Measurements from ENCODE around the gene TRPV5.

The TRPV5 gene

GRCh38 chr7:142941541-142941940, 8.0 kb upstream of the TRPV5 start:
- no peak for DNase-seq (ENCODE audit: extremely low spot score, insufficient read length, low read depth)
- no peak for FAIRE-seq

GRCh38 chr7:142940966-142941535, 7.5 kb upstream of the TRPV5 start:
- DNase-seq (ENCODE audit: extremely low spot score, insufficient read length, low read depth) = no peak

DNA sequence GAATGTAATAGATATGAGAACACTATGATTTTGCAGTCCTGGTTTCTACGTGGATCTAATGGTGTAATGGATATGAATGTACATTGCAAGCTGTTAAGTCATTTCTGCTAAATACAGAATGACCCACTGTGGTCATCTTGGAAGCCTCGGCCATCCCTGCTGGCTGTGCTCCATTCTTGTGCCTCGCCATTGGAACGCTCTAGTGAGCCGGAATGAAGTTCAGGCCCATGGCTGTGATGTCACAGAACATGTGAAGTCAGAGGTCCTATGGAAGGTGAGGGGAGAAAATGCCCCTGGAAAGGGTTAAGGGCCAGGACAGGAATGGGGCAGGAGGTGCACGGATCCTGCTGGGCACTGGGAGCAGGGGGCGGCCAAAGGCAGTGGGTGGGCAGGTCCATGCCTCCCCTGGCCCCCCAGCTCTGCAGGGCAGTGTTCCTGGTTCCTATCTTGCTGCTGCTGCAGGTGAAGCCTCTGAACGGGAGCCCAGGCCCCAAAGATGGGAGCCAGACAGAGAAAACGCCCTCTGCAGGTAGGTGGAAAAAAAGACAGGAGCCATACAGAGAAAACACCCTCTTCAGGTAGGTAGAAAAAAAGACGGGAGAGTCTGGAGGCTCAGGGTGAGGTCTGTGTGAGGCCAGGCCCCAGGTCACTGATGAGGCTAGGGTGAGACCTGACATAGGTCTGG, 5.8 kb upstream of the TRPV5 start, which contains the start of gene LLCFC1:
LLCFC1 (plus strand) TSS at position 259 of the 685 bp plus-strand sequence; CDS start at position 397, 138 bp downstream.
- FAIRE-seq = no peak
- peak; percentile 23 for DNase-seq (ENCODE audit: extremely low spot score, insufficient read length, low read depth)

More at GRCh38 chr7:142940966-142941535, 7.5 kb upstream of the TRPV5 start:
- no peak for FAIRE-seq

GRCh38 chr7:142938611-142939010, 5.1 kb upstream of the TRPV5 start:
- DNase-seq (ENCODE audit: extremely low spot score, insufficient read length, low read depth) (no peak), FAIRE-seq (no peak)

GRCh38 chr7:142935941-142936565, 2.5 kb upstream of the TRPV5 start:
- DNase-seq (ENCODE audit: extremely low spot score, insufficient read length, low read depth) (no peak), FAIRE-seq (no peak)

- FAIRE-seq (no peak), DNase-seq (ENCODE audit: extremely low spot score, insufficient read length, low read depth) (no peak)
Observed at GRCh38 chr7:142934056-142934455, 510 bp upstream of the TRPV5 start.

DNA sequence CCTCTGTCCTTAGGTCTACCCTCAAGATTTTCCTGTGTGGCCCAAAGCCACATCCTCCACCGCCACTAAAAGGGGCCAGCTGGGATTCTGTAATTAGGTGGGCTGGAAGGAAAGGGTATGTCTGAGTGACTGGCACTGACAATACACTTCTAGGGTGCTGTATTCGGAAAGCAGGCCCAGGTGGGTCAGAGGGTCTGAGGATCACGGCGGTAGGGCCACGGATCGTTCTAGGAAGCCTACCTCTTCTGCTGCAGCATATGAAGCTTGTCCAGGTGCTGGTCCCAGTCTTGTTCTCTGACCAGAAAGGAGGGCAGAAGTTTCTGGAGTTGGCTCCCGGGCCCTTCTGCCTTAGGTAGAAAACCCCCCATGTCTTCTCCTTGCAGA, 462 bp downstream of the TRPV5 start:
- DNase-seq (ENCODE audit: extremely low spot score, insufficient read length, low read depth) (no peak), FAIRE-seq (no peak)

DNA sequence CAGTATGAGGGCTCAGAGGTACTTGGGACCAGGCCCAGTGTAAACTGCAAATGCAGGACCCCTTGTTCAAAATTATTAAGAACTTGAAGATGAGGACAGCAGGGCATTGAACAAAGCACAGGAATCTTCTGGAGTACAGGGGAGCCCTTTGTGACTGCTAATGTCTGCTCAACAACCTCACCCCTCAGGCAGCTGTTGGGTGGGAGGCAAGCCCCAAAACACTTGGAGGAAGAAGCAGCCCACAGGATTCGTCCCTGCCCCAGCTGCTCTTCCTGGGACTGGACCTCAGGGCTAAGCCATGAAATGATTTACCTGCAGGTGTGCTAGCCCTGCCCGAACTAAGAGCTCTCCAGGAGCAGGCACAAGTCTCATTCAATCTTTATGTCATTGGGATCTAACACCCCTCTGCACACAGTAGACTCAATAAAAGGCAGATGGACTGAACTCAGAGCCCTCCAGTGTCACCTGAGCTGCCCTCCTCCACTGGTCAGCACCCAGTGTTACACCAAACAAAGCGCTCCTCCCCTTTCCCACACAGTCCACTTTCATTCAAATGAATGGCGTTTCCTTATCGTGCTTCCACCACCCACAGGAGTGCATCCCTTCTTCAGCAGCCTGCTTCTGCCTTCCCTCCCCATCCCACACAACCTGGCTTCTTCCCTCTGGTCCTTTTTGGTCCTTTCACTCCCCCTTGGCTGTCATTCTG, 1.0 kb downstream of the TRPV5 start:
- no peak for FAIRE-seq
- no peak for DNase-seq (ENCODE audit: extremely low spot score, insufficient read length, low read depth)

DNA sequence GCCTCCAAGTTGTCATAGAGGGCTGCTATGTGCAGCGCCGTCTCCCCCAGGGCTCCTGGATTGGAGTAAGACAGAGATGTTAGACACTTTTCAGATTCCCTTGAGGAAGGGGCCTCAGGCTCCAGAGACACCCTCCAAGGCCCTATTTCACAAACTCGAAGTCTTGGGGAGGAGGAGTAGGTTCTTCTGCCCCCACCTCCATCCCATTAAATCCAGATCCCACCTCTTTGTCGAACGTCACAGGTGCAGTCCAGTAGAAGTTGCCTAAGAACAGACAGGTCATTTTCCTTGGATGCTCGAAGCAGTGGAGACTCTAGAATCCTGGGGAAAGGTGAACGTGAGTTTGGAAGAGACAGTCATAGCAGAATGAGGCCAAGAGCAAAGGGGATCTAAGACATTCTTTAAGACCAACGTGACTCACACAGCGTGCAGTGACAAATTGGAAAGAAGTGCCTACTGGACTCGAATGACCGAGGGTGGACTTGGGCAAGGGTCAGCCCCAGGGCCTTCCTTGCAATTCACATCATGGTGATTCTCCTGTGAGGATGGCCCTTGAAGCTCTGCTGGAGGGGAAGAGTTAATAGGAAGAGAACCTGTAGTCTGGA, 3.3 kb downstream of the TRPV5 start:
- FAIRE-seq (no peak), DNase-seq (ENCODE audit: extremely low spot score, insufficient read length, low read depth) (no peak)

GRCh38 chr7:142927949-142928348, 5.6 kb downstream of the TRPV5 start:
- no peak for DNase-seq (ENCODE audit: extremely low spot score, insufficient read length, low read depth)
- FAIRE-seq = no peak

GRCh38 chr7:142927085-142927745, 6.3 kb downstream of the TRPV5 start:
- DNase-seq (ENCODE audit: extremely low spot score, insufficient read length, low read depth) = no peak
- no peak for FAIRE-seq

DNA sequence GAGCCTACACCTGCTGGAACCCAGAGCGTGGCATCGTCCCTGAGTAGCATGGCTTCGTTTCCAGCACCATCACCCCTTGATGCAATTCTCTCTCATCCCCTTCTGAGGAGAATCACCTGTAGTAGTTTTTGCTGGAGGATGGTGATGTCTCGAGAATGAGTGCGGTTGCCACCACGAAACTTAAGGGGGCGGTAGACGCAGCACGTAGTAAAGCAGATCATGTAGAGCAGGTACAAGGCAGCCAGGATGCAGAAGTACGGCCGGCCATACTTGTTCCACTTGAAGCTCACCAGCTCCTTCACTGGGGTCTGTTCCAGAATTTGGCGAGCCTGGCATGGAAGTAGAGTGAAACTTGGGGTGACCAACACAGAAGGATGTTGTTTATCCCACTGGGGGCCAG, 8.1 kb downstream of the TRPV5 start:
- no peak for FAIRE-seq
- no peak for DNase-seq (ENCODE audit: extremely low spot score, insufficient read length, low read depth)

GRCh38 chr7:142923391-142923790, 10.2 kb downstream of the TRPV5 start:
- FAIRE-seq (no peak), DNase-seq (ENCODE audit: extremely low spot score, insufficient read length, low read depth) (no peak)

- DNase-seq (ENCODE audit: extremely low spot score, insufficient read length, low read depth) (no peak), FAIRE-seq (no peak)
Observed at GRCh38 chr7:142919656-142920055, 13.9 kb downstream of the TRPV5 start.

- DNase-seq (ENCODE audit: extremely low spot score, insufficient read length, low read depth) = no peak
- FAIRE-seq = no peak
Observed at GRCh38 chr7:142918901-142919300, 14.6 kb downstream of the TRPV5 start.

- no peak for DNase-seq (ENCODE audit: extremely low spot score, insufficient read length, low read depth)
- FAIRE-seq = no peak
Observed at GRCh38 chr7:142917447-142917846, 16.1 kb downstream of the TRPV5 start.

DNA sequence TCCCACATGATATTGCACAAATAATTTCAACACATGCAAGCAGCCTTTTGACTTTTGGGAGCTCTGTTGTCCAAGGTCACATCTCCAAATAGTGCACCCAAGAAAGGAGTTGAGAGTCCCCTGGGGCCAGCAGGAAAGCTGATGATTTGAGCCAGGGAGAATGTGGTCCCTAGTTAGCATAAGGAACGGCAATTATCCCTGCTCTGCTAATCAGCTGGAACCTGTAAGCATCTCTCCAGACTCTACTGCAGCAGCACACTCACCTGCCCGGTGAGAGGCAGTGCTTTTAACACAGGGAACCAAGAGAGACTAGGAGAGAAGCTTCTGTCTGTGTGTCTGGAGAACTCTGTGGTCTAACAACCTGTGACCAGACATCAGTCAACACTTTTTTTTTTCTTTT, 17.0 kb downstream of the TRPV5 start:
- no peak for DNase-seq (ENCODE audit: extremely low spot score, insufficient read length, low read depth)
- FAIRE-seq = no peak

- DNase-seq (ENCODE audit: extremely low spot score, insufficient read length, low read depth) (no peak), FAIRE-seq (no peak)
Observed at GRCh38 chr7:142915315-142915714, 18.2 kb downstream of the TRPV5 start.

DNA sequence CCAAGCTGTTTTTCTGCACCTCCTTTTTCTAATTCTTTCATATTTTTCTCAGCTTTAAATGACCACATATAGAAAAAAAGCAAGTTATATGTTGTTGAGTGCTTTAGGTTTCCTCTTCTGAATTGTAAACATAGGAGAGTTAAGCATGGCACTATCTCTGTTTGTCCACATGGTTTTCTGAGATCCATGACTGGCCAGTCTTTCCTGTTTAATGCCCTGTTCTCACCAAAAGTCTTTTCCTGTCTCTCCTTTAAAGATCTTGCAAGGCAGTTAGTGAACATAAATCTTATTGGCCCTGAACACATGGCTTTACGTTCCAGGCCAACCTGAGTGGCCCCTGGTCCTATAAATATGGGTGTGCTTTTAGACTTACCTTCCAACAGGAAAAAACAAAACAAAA, 19.4 kb downstream of the TRPV5 start:
- no peak for FAIRE-seq

DNA sequence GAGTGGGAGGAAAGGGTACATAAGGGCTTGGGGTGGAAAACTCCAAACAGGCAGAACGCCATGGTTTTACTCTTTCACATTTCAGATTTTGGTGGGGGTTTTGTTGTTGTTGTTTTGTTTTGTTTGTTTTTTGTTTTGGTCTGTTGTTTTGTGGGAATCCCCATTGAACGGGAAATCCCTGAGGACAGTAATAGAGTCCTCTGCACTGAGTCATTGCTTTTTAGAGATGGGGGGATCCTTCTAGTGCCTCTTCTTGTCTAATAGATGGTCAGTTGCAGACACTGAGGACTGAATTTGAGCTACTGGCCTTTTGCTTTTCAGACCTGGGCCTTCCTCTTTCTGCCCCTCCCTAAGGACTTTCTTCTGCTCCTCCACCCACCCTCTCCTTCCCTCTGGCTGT, 20.0 kb downstream of the TRPV5 start:
- DNase-seq (ENCODE audit: extremely low spot score, insufficient read length, low read depth) = no peak
- FAIRE-seq = no peak

More for the DNA sequence above, 19.4 kb downstream of the TRPV5 start:
- no peak for DNase-seq (ENCODE audit: extremely low spot score, insufficient read length, low read depth)
